ENCODE data around the gene FTH1.

Gene FTH1

DNA sequence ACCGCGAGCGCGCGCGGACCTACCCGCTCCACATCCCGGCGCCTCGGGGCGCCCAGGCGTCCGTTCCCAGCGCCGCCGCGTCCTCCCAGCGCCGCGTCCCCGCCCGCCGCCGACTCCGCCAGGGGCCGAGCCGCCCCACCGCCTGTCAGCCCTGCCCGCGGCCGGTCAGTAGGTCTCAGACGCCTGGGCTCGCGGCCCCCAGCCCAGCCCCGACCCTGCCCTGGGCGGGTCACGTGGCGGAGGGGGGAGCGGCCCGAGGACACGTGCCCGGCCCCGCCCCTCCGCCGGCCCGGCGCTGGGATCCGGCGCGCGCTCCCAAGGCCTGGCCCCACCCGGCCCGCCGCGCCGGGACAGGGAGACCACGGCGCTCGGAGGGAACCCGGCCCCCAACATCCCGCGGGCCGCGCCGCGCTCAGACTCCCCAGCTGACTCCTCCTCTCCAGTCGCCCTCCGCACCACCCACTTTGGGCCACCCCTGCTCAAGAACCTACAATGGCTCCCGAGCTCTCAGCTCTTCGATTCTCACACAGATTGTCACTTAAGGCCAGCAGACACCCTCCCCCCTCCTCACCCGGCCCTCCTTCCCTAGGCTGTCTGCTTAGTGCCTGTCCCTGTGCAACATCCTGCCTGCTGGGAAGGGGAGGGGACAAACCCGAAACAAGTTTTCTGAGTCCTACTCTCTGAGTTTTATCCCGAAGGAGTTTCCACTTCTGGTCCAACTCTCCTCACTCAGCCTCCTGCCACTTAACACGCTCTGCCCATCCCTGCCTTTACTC, 49.9 kb downstream of the FTH1 start, which contains the start of gene RAB3IL1:
Gene RAB3IL1, minus strand, starts transcription at position 233 of the 776 bp plus-strand sequence. Its CDS starts 199 bp downstream, at position 34.
- DNase-seq (ENCODE audit: low read depth in 3 of 3), result no peak

DNA sequence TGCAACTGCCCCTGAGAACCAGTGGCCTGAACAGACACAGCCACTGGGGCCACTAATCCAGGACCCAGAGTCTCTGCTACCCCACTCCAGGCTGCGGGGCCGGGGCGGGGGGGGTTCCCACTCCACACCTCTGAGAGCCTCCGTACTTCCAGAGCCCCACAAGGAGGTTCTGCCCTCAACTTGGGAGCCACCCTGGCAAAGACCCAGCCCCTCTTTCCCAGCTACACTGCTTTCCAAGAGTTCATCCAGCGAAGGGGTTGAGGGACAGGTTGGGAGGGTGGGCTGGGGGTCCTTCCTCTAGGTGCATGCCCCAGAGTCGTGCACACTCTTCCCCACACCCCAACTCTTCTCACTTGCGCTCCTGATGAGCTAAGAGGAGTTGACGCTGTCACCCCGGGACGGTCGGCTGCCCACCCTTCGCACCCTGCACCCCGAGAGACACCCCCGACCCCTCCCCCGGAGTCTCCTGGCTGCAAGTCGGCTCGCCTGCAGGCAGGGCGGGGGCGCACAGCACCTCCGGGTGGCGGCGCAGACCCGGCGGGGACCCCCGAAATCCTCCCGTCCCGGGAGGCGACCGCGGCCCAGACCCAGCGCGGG, 50.6 kb downstream of the FTH1 start:
- DNase-seq (ENCODE audit: low read depth in 3 of 3), result no peak

- DNase-seq (ENCODE audit: low read depth in 3 of 3), result no peak
Observed at GRCh38 chr11:61914471-61915171, 52.8 kb downstream of the FTH1 start.
